Measurements from ENCODE around the gene SEMA5B.

DNA sequence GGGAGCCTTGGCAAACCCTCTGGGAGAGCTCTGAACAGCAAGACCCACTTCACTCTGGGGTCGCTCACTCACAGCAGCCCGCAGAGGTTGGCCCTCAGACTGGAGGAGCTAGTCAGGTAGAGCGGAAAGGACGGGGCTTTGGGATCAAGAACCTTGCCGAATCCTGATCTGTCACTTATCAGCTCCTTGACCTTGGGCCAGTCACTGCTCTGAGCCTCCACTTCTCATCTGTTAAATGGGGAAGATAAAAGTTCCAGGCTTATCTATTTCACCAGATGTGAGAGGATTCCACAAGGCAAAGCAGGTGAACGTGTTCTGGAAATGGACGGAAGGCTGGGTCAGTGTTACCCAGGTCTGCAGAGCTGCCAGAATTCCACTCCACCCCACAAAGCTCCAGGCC, 29.4 kb downstream of the SEMA5B start:
- TF ChIP-seq, protein P1, sequence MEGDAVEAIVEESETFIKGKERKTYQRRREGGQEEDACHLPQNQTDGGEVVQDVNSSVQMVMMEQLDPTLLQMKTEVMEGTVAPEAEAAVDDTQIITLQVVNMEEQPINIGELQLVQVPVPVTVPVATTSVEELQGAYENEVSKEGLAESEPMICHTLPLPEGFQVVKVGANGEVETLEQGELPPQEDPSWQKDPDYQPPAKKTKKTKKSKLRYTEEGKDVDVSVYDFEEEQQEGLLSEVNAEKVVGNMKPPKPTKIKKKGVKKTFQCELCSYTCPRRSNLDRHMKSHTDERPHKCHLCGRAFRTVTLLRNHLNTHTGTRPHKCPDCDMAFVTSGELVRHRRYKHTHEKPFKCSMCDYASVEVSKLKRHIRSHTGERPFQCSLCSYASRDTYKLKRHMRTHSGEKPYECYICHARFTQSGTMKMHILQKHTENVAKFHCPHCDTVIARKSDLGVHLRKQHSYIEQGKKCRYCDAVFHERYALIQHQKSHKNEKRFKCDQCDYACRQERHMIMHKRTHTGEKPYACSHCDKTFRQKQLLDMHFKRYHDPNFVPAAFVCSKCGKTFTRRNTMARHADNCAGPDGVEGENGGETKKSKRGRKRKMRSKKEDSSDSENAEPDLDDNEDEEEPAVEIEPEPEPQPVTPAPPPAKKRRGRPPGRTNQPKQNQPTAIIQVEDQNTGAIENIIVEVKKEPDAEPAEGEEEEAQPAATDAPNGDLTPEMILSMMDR (conservative IDR thresholded peaks at IDR 0.05; ENCODE audit: low read length) = no peak
- no peak for TF ChIP-seq EZH2phosphoT487 (IDR thresholded peaks at IDR 0.05; ENCODE audit: borderline replicate concordance, low read depth, low read length)
